Natural killer cell (primary cell): ENCODE results near the gene PLEKHA5. TPM values are rescaled to one million over a fixed set of nuclear protein-coding genes. Genes with fewer than 3 reads are reported as not detected.

Source experiments
- ATAC-seq, 3 donors: fragments of 150-1000 bp in 2 of 3; fragments of 200-7000 bp in 1 of 3; cut with Tn5 transposase; 1 replicate in 1 of 3; 2 replicates in 2 of 3; pipeline ENCODE4 v1.10.0; 2021; ENCODE audit warnings: mild to moderate bottlenecking in 2 of 3, moderate library complexity in 2 of 3
- DNase-seq, 2 donors: peaks; one replicate each; pipeline versions ENCODE4 v3.0.0 to v3.0.0-alpha.2; 2013 to 2021; ENCODE audit warnings: mixed read lengths in 1 of 2
- H3K27ac ChIP-seq: one replicate; pipeline ENCODE4 v1.5.1; 2013; ENCODE audit warnings: mild to moderate bottlenecking, low read length
- H3K27me3 ChIP-seq: one replicate; pipeline ENCODE4 v1.6.1; 2013; ENCODE audit warnings: low read length; ENCODE audit not compliant: control insufficient read depth, insufficient read depth
- H3K36me3 ChIP-seq: one replicate; pipeline ENCODE4 v1.6.1; 2013; ENCODE audit warnings: low read length; ENCODE audit not compliant: control insufficient read depth, insufficient read depth
- H3K4me1 ChIP-seq: one replicate; pipeline ENCODE4 v1.6.1; 2013; ENCODE audit warnings: low read length; ENCODE audit not compliant: control insufficient read depth, insufficient read depth
- H3K4me3 ChIP-seq: one replicate; pipeline ENCODE4 v1.5.1; 2013; ENCODE audit warnings: low read length
- H3K9me3 ChIP-seq: one replicate; pipeline ENCODE4 v1.6.1; 2013; ENCODE audit warnings: low read length; ENCODE audit not compliant: control insufficient read depth, insufficient read depth
- H3K27ac Mint-ChIP-seq, 2 donors: one replicate each; pipeline ENCODE4 v1.8.0; 2022; ENCODE audit warnings: mild to moderate bottlenecking in 2 of 2, mixed read lengths in 2 of 2, moderate library complexity in 1 of 2
- H3K27me3 Mint-ChIP-seq, 2 donors: one replicate each; pipeline ENCODE4 v1.8.0; 2022; ENCODE audit warnings: low read depth in 2 of 2, mixed read lengths in 2 of 2
- H3K36me3 Mint-ChIP-seq: one replicate; pipeline ENCODE4 v1.8.0; 2022; ENCODE audit warnings: mixed read lengths
- H3K4me1 Mint-ChIP-seq, 2 donors: one replicate each; pipeline ENCODE4 v1.8.0; 2022; ENCODE audit warnings: mixed read lengths in 2 of 2
- H3K4me3 Mint-ChIP-seq: one replicate; pipeline ENCODE4 v1.8.0; 2022; ENCODE audit warnings: mild to moderate bottlenecking, moderate library complexity, mixed read lengths
- H3K9me3 Mint-ChIP-seq, 2 donors: one replicate each; pipeline ENCODE4 v1.8.0; 2022; ENCODE audit warnings: mixed read lengths in 2 of 2
- CTCF ChIP-seq: fragments of 200-600 bp; IDR thresholded peaks from one replicate; pipeline ENCODE4 v1.8.0; 2022; ENCODE audit warnings: antibody characterized with exemption
- WGBS: methylation state at CpG from one replicate; pipeline ENCODE4 v1.1.7; 2013; ENCODE audit warnings: missing lambda C conversion rate; ENCODE audit not compliant: insufficient coverage; 5-methylcytosine and 5-hydroxymethylcytosine counted together
- intact Hi-C: fragments of 100-400 bp; cut with micrococcal nuclease; formaldehyde crosslinking; loops from one replicate; pipeline ENCODE4 v1.14.2; 2022
- total RNA-seq, 4 donors: library from RNA; stranded (reverse); fragments of 120-200 nt in 1 of 4; gene quantifications; one replicate each; pipeline versions ENCODE4 v1.2.3 to v1.2.4, GENCODE V29; 2013 to 2022

The PLEKHA5 gene
- total RNA-seq, 3 donors from 2014 or later (not counting 1 experiment from before 2014, with no cell fraction given), result 5.2 to 12.1 (median 7.0) TPM

GRCh38 chr12:19203539-19204506, 74.3 kb downstream of the PLEKHA5 start:
- no peaks in the 10 kb centered on the region for H3K4me1 ChIP-seq
- Mint-ChIP-seq H3K4me3 (no peak overlapping the region), H3K27me3 (no peaks in the 10 kb centered on the region), H3K4me1 (no peaks in the 10 kb centered on the region), H3K36me3 (no peaks in the 10 kb centered on the region), H3K9me3 (no peaks in the 10 kb centered on the region), H3K27ac (no peak overlapping the region)
- no peak overlapping the region for H3K4me3 ChIP-seq
- no peak overlapping the region for H3K27ac ChIP-seq
- no peaks in the 10 kb centered on the region for H3K27me3 ChIP-seq
- intact Hi-C loops, result no loop called here
- no peaks in the 10 kb centered on the region for H3K9me3 ChIP-seq
- TF ChIP-seq CTCF, result no peak
- ATAC-seq (no peak), DNase-seq (no peak)
- H3K36me3 ChIP-seq, result no peaks in the 10 kb centered on the region
- WGBS, result 93% methylated on average over 4 of the region's 6 CpGs

GRCh38 chr12:19205120-19205519, 75.6 kb downstream of the PLEKHA5 start:
- Mint-ChIP-seq H3K4me3 (no peak overlapping the region), H3K27ac (no peak overlapping the region), H3K4me1 (no peaks in the 10 kb centered on the region), H3K36me3 (no peaks in the 10 kb centered on the region), H3K9me3 (peaks cover 5 to 7% of the 10 kb centered on the region in 2 donors), H3K27me3 (no peaks in the 10 kb centered on the region)
- no peak for TF ChIP-seq CTCF
- ATAC-seq, result no peak
- 88% methylated on average over 4 of the region's 4 CpGs for WGBS
- Histone ChIP-seq H3K27me3 (no peaks in the 10 kb centered on the region), H3K36me3 (no peaks in the 10 kb centered on the region), H3K9me3 (no peaks in the 10 kb centered on the region), H3K27ac (no peak overlapping the region), H3K4me1 (no peaks in the 10 kb centered on the region), H3K4me3 (no peak overlapping the region)
- intact Hi-C loops, result no loop called here
- no peak for DNase-seq

GRCh38 chr12:19206493-19207077, 77.1 kb downstream of the PLEKHA5 start:
- H3K36me3 Mint-ChIP-seq, result no peaks in the 10 kb centered on the region
- peaks cover 5 to 7% of the 10 kb centered on the region in 2 donors for H3K9me3 Mint-ChIP-seq
- Histone ChIP-seq H3K4me1 (no peaks in the 10 kb centered on the region), H3K4me3 (no peak overlapping the region), H3K36me3 (no peaks in the 10 kb centered on the region), H3K9me3 (no peaks in the 10 kb centered on the region), H3K27ac (no peak overlapping the region), H3K27me3 (no peaks in the 10 kb centered on the region)
- ATAC-seq (no peak), DNase-seq (no peak)
- H3K27me3 Mint-ChIP-seq, result no peaks in the 10 kb centered on the region
- intact Hi-C loops, result no loop called here
- TF ChIP-seq CTCF, result no peak
- H3K4me1 Mint-ChIP-seq, result no peaks in the 10 kb centered on the region
- no peak overlapping the region for H3K27ac Mint-ChIP-seq
- WGBS, result 89% methylated on average over 1 of the region's 4 CpGs
- no peak overlapping the region for H3K4me3 Mint-ChIP-seq
